HepG2 (cell line): Measurements from ENCODE around the gene HIVEP2. TPM values are rescaled to one million over a fixed set of nuclear protein-coding genes. Genes with fewer than 3 reads are reported as not detected.

ENCODE experiments used
- ARID3A ChIP-seq: IDR thresholded peaks from 2 replicates; pipeline ENCODE4 v1.6.1; 2012; ENCODE audit warnings: low read depth, low read length, improper control_type of control experiment
- HNRNPK ChIP-seq: fragments of 200-400 bp; formaldehyde crosslinking; IDR thresholded peaks from 2 replicates; pipeline ENCODE4 v1.6.1; 2018; ENCODE audit warnings: low read length, low read depth, moderate library complexity, mild to moderate bottlenecking; ENCODE audit not compliant: poor library complexity, severe bottlenecking
- NFKB2 ChIP-seq: sonication (generic); formaldehyde crosslinking; IDR thresholded peaks from 2 replicates; pipeline ENCODE4 v1.4.0; 2020; ENCODE audit warnings: missing genetic modification reagents, borderline replicate concordance
- PAXIP1 ChIP-seq: sonication (generic); formaldehyde crosslinking; conservative IDR thresholded peaks from 2 replicates; pipeline ENCODE4 v1.4.0; 2020; ENCODE audit warnings: mild to moderate bottlenecking, missing genetic modification reagents, moderate library complexity
- RERE ChIP-seq: IDR thresholded peaks from 2 replicates; pipeline ENCODE4 v1.6.1; 2016; ENCODE audit warnings: low read depth, missing genetic modification reagents, missing compliant biosample characterization
- REST ChIP-seq, 2 experiments: IDR thresholded peaks; 2 replicates each; pipeline ENCODE4 v1.6.1; 2011 to 2012; ENCODE audit warnings: low read length in 2 of 2, borderline replicate concordance in 1 of 2, low read depth in 1 of 2, mild to moderate bottlenecking in 1 of 2, moderate library complexity in 1 of 2
- RFXAP ChIP-seq: sonication (generic); formaldehyde crosslinking; IDR thresholded peaks from 2 replicates; pipeline ENCODE4 v1.4.0; 2020; ENCODE audit warnings: missing genetic modification reagents, borderline replicate concordance
- TEAD3 ChIP-seq: optimal IDR thresholded peaks from 2 replicates; pipeline ENCODE3; 2016; ENCODE audit warnings: borderline replicate concordance
- ZNF138 ChIP-seq: sonication (generic); formaldehyde crosslinking; IDR thresholded peaks from 2 replicates; pipeline ENCODE4 v1.5.0; 2020; ENCODE audit warnings: mild to moderate bottlenecking, low read depth, missing genetic modification reagents
- ZNF333 ChIP-seq: sonication (generic); formaldehyde crosslinking; IDR thresholded peaks from 2 replicates; pipeline ENCODE4 v1.4.0; 2020; ENCODE audit warnings: mild to moderate bottlenecking, missing genetic modification reagents, borderline replicate concordance
- polyA plus RNA-seq, 8 experiments: library from polyadenylated mRNA; depleted of rRNA in 3 of 8; stranded (reverse) in 7 of 8; unstranded in 1 of 8; fragments of >200 nt; fragmentation: Illumina TruSeq in 4 of 8; extraction: Trizol in 4 of 8; gene quantifications; 2 replicates each; pipeline versions ENCODE4 v1.2.1 to v1.2.3, GENCODE V29; 2011 to 2016; ENCODE audit warnings: low read depth in 4 of 8, missing spikeins in 1 of 8, mixed read lengths in 1 of 8; ENCODE audit not compliant: insufficient read depth in 1 of 8
- total RNA-seq, 5 experiments: library from RNA; depleted of rRNA; stranded (reverse); fragments of >200 nt; fragmentation: Illumina TruSeq; extraction: Trizol; gene quantifications; 2 replicates each; pipeline ENCODE4 v1.2.3, GENCODE V29; 2016; ENCODE audit warnings: low read depth in 1 of 5

Gene HIVEP2
- total and polyA plus RNA-seq, 2 of the 13 experiments (the other 11 are each of a cell fraction or from before 2014, with no cell fraction given) = 3.4 to 12.9 TPM

- TF ChIP-seq RERE (CRISPR knock-in tag) (peak; percentile 50; the same call in 1 of the 2 replicates), HNRNPK (peak; percentile 69), ZNF333 (0 out of 2 replicates have a peak, but pooled peaks have one; percentile 26), RFXAP (peak; percentile 50; the same call in 1 of the 2 replicates), ZNF138 (CRISPR knock-in tag) (peak; percentile 52; the same call in 1 of the 2 replicates), TEAD3 (CRISPR knock-in tag) (peak; percentile 83), NFKB2 (CRISPR knock-in tag) (peak; percentile 97), ARID3A (0 out of 2 replicates have a peak, but pooled peaks have one; percentile 21), PAXIP1 (CRISPR knock-in tag) (peak; percentile 81), REST (IDR thresholded peaks at IDR 0.05; ENCODE audit: borderline replicate concordance in 1 of 2, low read depth in 1 of 2, low read length in 2 of 2) (peak in 1 of 2 experiments; percentile 57; a peak in 1 of 4 replicates)
Observed at GRCh38 chr6:142926494-142927270, 18.3 kb downstream of the HIVEP2 start (continued).
